NOMO-1 treated with DMSO at 0.1 percent for 48 hours (cell line): ENCODE results near the gene GLMP.
"Not testable (repeated sequence)": the region's sequence is repeated elsewhere in the genome, so short reads cannot be mapped to it uniquely, and the experiment has no call there.

Experiments
- DNase-seq: peaks from one replicate; lab custom pipeline; 2025; ENCODE audit not compliant: unreplicated experiment; lab: John Stamatoyannopoulos, UW

The GLMP gene, protein sequence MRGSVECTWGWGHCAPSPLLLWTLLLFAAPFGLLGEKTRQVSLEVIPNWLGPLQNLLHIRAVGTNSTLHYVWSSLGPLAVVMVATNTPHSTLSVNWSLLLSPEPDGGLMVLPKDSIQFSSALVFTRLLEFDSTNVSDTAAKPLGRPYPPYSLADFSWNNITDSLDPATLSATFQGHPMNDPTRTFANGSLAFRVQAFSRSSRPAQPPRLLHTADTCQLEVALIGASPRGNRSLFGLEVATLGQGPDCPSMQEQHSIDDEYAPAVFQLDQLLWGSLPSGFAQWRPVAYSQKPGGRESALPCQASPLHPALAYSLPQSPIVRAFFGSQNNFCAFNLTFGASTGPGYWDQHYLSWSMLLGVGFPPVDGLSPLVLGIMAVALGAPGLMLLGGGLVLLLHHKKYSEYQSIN

GRCh38 chr1:156295391-156295947 is at the start of gene GLMP:
TSS of gene GLMP (minus strand) at chr1:156295679. CDS start at chr1:156295645, 34 bp downstream.
- DNase-seq, result peak; percentile 67

GRCh38 chr1:156344409-156344808 is 48.9 kb upstream of the GLMP start:
- no peak for DNase-seq

DNA sequence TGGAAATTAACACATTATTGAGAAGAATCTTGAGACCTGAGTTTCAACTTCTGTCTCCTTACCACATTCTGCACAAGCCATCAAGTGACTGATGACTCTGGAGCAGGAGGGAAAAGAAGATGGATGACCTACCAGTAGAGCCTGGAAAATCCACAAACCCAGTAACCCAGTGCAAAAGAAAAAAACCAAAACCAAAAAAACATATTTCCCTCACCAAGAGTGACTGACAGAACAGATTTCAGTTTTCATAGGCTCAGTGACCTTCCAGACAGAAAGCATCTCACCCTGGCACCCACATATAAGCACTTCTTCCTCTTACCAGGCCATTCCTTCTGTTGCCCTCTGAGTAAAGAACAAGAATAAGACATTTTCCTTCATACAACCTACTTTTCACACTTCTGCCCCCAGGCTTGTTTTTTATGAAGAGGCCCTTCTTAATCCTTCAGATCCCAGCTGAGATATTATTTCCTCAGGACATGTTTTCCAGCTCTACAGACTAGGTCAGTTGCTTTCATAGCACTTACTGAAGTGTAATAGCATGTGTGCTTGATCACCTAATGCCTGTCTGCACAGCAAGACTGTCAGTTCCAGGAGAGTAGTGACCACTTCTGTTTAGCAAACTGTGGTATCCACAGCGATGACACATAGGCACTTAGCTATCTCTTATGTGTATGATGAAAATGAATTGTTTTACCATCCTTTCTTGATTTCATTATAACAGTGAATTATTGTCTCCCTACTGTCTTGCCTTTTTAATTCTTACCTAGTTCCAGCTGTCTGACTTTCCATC is 46.9 kb upstream of the GLMP start:
- no peak for DNase-seq

DNA sequence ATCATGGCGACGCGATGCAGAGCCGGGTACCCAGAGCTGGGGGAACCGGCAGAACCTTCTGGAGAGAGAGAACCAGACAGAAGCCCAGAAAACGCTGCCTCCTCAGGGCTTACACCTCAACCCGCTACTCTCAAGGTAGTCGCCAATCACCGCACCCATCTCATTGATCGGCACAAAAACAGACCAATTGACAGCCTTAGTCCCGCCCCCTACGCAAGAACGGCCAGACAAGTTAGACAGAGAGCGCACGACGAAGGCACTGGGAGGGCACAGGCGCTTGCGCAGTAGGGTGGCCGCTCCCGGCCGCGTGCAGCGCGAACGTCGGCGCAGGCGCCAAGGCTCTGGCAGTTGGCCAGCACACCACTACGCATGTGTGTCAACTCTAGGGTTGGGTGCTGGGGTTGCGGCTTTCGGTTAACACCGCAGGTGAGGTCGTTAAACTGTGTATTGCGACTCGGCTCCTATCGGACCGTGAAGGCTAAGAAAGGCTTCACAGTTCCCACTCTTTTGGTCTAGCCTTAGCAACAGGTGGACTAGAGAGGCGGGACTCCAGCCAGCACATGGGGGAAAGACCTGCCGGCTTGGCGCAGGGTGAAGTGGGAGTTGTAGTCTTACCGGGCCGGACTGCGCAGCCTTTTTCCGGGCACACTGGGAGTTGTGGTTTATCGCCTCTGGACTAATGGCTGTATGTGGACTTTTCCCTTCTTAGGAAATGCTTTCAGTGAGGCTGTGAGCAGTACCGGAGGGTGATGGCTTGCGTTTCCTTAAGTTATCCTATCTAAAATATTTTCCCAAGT is 42.9 kb upstream of the GLMP start, which contains the start of the genes CCT3 and TSACC:
Gene CCT3, minus strand, starts transcription at position 113 of the 797 bp plus-strand sequence. Its CDS starts 108 bp downstream, at position 5.
Gene TSACC, plus strand, starts transcription at position 347 of the 797 bp plus-strand sequence. CDS start 1,232 bp downstream, outside the sequence.
- peak; percentile 99 for DNase-seq

- no peak for DNase-seq
These were observed 42.4 kb upstream of the GLMP start for GRCh38 chr1:156337888-156338179.

- DNase-seq, result no peak
These were observed 41.8 kb upstream of the GLMP start for GRCh38 chr1:156337052-156337887.

DNA sequence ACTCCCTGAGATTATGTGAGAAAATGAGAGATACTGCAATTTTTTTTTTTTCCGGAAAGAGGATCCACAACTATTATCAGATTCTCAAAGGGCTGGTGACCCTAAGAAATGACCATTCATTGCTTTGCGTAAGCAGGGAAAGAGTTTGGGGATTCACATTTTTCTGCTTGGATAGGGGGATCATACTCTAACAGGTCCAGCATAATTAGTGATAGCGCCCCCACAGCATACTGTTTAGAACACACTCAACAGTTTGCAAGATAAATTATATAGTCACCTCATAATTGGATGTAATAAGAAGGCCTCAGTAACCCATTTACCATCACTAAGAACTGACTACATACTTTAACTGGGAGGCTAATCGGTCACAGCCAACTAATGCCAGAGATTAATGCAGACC is 40.8 kb upstream of the GLMP start:
- DNase-seq, result no peak

DNA sequence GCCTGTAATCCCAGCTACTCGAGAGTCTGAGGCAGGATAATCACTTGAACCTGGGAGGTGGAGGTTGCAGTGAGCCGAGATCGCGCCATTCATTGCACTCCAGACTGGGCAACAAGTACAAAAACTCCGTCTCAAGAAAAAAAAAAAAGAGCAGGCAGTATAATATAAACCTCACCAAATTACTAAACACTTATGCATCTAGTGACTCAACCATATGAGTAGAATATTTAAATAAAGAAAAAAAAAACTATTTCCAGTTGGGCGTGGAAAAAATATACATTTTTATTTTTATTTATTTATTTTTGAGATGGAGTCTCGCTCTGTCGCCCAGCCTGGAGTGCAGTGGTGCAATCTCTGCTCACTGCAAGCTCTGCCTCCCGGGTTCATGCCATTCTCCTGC is 27.7 kb upstream of the GLMP start:
- DNase-seq, result not testable (repeated sequence)

GRCh38 chr1:156320560-156320959 is 25.1 kb upstream of the GLMP start:
- no peak for DNase-seq

DNA sequence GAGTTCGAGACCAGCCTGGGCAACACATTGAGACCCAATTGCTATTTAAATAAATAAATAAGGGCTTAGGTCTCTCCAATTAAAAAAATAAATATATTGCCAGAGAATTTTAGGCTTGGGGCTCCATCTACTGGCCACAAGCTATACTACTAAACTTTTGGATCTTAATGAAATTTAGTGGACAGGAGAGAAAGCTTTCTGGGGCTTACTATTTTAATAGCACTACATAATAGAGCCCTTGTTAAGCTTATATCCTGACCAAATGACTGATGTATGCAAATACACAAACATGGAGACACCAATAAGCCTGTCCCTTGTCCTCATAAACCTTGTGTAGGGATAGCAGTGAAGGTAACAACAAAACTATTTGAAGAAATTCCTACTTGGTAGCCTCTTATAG is 24.2 kb upstream of the GLMP start:
- DNase-seq, result no peak

DNA sequence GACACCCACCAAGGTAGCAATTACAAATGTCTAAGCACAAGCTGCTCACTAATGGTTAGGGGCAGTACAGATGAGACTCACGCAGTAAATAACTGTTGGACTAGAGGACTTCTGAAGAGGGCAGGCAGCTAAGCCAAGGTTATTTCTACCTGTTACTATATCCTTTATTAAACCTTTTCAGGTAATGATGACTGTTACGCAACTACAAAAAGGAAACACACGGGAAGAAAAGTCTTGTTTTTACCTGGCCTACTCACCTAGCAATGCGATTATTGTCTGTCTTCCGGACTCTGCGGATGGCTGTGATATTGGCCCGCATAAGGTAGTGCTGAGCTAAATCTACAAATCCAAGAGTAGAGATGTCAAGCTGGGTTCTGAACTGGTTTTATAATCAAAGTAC is 21.4 kb upstream of the GLMP start:
- DNase-seq, result no peak

- no peak for DNase-seq
These were observed 15.5 kb upstream of the GLMP start for GRCh38 chr1:156310962-156311361.

GRCh38 chr1:156308078-156308477 is 12.6 kb upstream of the GLMP start:
- no peak for DNase-seq

- no peak for DNase-seq
These were observed 9.7 kb upstream of the GLMP start for GRCh38 chr1:156305215-156305614.

DNA sequence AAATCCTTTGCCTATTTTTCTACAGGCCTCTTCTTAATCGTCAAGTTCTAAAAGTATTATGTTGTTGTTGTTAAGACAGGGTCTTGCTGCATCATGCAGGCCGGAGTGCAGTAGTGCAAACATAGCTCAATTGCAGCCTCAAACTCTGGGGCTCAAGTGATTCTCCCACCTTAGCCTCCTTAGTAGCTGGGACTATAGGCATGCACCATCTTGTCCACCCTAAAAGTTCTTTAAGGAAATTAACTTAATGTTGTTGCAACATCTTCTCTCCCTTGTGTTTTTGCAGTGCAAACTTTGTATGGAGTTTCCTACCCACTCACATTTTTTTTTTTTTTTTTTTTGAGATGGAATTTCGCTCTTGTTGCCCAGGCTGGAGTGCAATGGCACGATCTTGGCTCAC is 7.8 kb upstream of the GLMP start:
- DNase-seq, result no peak

- no peak for DNase-seq
These were observed 3.4 kb upstream of the GLMP start, which contains the start of gene VHLL for GRCh38 chr1:156298852-156299357. TSS of gene VHLL (minus strand) at chr1:156299307. CDS start at chr1:156299189, 118 bp downstream.

DNA sequence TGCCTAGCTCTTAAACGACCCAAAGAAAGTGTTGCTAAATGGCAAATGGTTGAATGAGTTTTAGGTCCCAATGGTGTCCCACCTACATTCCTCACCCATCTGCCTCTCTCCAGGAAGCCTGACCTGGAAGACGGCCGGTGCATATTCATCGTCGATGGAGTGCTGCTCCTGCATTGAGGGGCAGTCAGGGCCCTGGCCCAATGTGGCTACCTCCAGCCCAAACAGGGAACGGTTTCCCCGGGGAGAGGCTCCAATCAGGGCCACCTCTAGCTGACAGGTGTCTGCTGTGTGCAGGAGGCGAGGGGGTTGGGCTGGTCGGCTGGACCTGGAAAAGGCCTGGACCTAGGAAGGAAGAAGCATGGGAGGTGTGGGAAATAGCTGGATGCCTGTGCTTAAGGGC is 1.6 kb downstream of the GLMP start:
- no peak for DNase-seq

DNA sequence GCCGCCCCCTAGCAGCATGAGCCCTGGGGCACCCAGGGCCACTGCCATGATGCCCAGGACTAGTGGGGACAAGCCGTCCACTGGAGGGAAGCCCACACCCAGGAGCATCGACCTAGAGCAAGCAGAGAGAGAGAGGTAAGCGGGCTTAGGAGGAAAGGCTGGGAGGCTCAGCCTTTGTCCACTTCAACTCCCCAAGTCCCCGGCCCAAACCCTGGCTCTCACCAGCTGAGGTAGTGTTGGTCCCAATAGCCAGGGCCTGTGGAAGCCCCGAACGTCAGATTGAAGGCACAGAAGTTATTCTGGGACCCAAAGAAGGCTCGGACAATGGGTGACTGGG is 2.4 kb downstream of the GLMP start:
- no peak for DNase-seq

DNA sequence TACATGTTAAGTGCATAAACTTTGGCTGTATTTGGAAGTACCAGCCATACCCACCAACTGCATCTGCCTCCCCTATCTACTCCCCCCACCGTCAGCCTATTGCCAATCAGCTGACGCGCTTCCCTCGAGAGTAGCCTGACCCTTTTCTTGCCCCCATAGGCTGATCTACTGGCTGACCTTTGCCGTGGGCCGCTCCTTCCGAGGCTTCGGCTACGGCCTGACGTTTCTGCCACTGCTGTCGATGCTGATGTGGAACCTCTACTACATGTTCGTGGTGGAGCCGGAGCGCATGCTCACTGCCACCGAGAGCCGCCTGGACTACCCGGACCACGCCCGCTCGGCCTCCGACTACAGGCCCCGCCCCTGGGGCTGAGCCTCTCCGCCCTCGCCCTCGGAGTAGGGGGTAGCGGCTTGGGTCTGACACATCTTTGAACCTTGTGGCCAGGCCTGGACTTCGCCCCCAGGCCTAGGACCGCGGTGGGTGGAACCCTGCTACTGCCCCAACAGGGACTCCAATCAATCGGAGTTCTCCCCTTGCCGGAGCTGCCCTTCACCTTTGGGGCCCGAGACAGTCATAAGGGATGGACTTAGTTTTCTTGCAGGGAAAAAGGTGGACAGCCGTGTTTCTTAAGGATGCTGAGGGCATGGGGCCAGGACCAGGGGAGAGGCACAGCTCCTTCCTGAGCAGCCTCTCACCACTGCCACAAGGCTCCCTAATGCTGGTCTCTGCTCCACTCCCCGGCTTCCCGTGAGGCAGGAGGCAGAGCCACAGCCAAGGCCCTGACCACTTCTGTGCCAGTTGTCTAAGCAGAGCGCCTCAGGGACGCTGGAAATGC is 4.0 kb downstream of the GLMP start:
- no peak for DNase-seq
